ENCODE measurements around the gene VEPH1.

GRCh38 chr3:157351981-157352380, 151.2 kb downstream of the VEPH1 start:
- TF ChIP-seq, protein P1, sequence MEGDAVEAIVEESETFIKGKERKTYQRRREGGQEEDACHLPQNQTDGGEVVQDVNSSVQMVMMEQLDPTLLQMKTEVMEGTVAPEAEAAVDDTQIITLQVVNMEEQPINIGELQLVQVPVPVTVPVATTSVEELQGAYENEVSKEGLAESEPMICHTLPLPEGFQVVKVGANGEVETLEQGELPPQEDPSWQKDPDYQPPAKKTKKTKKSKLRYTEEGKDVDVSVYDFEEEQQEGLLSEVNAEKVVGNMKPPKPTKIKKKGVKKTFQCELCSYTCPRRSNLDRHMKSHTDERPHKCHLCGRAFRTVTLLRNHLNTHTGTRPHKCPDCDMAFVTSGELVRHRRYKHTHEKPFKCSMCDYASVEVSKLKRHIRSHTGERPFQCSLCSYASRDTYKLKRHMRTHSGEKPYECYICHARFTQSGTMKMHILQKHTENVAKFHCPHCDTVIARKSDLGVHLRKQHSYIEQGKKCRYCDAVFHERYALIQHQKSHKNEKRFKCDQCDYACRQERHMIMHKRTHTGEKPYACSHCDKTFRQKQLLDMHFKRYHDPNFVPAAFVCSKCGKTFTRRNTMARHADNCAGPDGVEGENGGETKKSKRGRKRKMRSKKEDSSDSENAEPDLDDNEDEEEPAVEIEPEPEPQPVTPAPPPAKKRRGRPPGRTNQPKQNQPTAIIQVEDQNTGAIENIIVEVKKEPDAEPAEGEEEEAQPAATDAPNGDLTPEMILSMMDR (IDR thresholded peaks at IDR 0.05) = no peak
- no peak for TF ChIP-seq EP300 (IDR thresholded peaks at IDR 0.05)
- TF ChIP-seq RAD21 (conservative IDR thresholded peaks at IDR 0.05 in 1 of 2, IDR thresholded peaks at IDR 0.05 in 1 of 2) = no peak
- no peak for TF ChIP-seq MAX (IDR thresholded peaks at IDR 0.05)
- no peak for TF ChIP-seq ELK1 (IDR thresholded peaks at IDR 0.05; ENCODE audit: low read depth, low read length)
- TF ChIP-seq RFX5 (IDR thresholded peaks at IDR 0.05) = no peak
- TF ChIP-seq CHD2 (IDR thresholded peaks at IDR 0.05; ENCODE audit: low read length, partially characterized antibody) = no peak
- TF ChIP-seq CBX8 (IDR thresholded peaks at IDR 0.05) = no peak
- TF ChIP-seq CEBPB (IDR thresholded peaks at IDR 0.05) = no peak
- TF ChIP-seq USF2 (IDR thresholded peaks at IDR 0.05) = no peak

Data from A549 (cell line).